Fibroblast of lung (primary cell): ENCODE measurements around the gene KEL.

Experiments
- EZH2 ChIP-seq: IDR thresholded peaks from 2 replicates; pipeline ENCODE4 v1.5.1; 2012; ENCODE audit warnings: low read length, control low read depth, mild to moderate bottlenecking; ENCODE audit errors: missing control alignments
- TF ChIP-seq, protein P1 (sequence below), 2 donors: IDR thresholded peaks in 1 of 2; conservative IDR thresholded peaks in 1 of 2; 1 replicate in 1 of 2; 2 replicates in 1 of 2; pipeline ENCODE4 v1.5.1; 2011 to 2012; ENCODE audit warnings: low read length in 2 of 2, control low read depth in 1 of 2, inconsistent platforms in 1 of 2, low read depth in 1 of 2, mild to moderate bottlenecking in 1 of 2

- TF ChIP-seq, protein P1, sequence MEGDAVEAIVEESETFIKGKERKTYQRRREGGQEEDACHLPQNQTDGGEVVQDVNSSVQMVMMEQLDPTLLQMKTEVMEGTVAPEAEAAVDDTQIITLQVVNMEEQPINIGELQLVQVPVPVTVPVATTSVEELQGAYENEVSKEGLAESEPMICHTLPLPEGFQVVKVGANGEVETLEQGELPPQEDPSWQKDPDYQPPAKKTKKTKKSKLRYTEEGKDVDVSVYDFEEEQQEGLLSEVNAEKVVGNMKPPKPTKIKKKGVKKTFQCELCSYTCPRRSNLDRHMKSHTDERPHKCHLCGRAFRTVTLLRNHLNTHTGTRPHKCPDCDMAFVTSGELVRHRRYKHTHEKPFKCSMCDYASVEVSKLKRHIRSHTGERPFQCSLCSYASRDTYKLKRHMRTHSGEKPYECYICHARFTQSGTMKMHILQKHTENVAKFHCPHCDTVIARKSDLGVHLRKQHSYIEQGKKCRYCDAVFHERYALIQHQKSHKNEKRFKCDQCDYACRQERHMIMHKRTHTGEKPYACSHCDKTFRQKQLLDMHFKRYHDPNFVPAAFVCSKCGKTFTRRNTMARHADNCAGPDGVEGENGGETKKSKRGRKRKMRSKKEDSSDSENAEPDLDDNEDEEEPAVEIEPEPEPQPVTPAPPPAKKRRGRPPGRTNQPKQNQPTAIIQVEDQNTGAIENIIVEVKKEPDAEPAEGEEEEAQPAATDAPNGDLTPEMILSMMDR (conservative IDR thresholded peaks at IDR 0.05 in 1 of 2, IDR thresholded peaks at IDR 0.05 in 1 of 2; ENCODE audit: low read depth in 1 of 2, low read length in 2 of 2), result peak; percentile 90 to 99
- TF ChIP-seq EZH2, result no peak
Measured at GRCh38 chr7:143008007-143008901, 46.1 kb upstream of the KEL start.
